HG03196 (cell line): ENCODE measurements around the gene PRICKLE2.

Experiments
- ATAC-seq: cut with Tn5 transposase; IDR thresholded peaks from one replicate; pipeline ENCODE4 v1.9.1; 2021; ENCODE audit not compliant: unreplicated experiment

The PRICKLE2 gene

GRCh38 chr3:64254443-64254842 lies 29.2 kb upstream of the PRICKLE2 start:
- ATAC-seq = no peak

DNA sequence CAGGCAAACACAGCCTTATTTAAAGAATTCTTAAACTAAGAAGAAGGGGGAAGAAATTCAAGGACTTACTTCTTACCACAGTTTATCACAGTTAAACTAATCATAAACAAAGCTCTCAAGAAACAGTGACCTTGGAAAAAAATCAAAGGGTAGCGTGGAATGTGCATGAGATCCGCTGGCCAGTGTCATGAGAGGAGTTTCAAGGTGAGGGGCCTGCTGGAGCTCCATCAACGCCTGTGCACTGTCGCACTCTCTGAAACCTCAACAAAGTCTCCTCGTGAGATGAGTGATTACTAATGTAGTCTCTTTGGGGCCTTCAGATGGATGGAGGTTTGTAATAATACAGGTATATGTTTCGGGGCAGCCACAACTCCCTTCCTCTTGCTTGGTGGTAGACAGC lies 28.4 kb upstream of the PRICKLE2 start:
- ATAC-seq = no peak

DNA sequence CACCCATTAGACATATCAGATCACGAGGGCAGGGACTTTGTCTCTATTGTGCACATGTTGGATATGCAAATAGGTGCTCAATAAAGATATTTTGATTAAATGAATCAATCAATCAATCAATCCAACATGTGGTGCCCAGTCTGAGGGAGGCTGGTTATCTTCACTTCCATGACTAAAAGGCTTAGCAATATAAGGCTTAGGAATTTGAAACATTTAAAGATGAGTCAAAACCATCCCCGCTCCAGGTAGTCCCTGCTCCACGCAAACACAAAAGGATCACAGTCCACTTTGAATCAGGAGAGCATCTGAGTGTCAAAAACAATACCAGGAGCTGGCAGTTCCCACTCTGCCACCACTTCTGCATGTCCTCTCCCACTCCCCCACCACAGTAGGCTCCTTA lies 25.8 kb upstream of the PRICKLE2 start:
- ATAC-seq = no peak

- no peak for ATAC-seq
These were observed 22.9 kb upstream of the PRICKLE2 start for GRCh38 chr3:64247991-64248646.

DNA sequence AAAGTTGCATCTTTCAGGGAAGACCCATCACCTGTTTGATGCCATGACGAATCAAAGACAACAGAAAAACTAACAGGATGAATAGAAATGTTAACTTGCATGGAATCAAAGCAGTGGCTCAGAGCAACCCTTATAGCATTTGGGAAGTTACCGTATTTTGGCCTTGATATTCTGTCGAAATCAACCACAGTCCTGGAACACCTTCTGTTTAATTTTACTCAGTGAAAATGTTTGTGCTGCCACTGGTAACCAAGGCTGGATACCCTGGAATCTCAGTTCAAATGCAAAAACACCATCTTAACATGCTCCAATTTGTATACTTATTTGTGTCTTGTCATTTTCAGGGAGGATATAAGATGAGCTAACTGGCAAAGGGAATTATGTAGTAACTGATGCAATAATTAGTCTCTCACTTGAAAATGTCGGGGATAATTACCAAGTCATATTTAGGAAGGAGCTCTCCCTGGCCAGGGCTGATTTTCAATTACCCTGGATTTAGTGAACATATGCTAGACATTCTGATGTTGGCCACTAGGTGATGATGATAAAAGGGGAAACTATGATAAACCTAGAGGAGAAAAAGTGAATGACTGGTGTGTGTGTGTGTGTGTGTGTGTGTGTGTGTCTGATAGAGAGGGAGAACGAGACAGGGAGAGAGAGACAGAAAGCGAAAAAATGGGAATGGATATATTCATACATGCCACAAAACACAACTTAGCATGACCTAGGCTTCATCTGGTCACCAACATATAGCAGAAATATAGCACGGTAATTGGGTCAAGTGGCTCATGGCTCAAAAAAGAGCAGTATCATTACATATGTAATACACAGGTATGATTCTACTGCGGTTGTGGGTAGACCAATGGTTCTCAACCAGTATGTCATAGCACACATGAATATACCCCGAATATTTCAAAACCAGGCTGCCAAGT lies 19.0 kb upstream of the PRICKLE2 start:
- no peak for ATAC-seq

GRCh38 chr3:64242435-64242834 lies 17.2 kb upstream of the PRICKLE2 start:
- no peak for ATAC-seq

DNA sequence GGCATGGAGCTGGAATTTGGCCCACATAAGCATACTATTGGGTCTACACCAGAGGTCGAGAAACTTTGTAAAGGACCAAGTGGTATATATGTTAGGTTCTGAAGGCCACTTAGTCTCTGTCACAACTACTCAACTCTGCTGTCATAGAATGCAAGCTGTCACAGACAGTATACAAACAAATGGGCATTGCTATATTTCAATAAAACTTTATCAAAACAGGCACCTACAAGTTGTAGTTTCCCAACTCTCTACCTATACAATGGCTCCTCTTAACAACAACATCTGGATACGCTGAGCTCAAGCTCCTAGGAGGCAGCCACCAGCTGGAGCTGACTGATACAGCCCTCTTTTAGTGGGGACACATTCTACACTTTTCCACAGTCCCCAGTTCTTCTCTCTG lies 15.7 kb upstream of the PRICKLE2 start:
- no peak for ATAC-seq

DNA sequence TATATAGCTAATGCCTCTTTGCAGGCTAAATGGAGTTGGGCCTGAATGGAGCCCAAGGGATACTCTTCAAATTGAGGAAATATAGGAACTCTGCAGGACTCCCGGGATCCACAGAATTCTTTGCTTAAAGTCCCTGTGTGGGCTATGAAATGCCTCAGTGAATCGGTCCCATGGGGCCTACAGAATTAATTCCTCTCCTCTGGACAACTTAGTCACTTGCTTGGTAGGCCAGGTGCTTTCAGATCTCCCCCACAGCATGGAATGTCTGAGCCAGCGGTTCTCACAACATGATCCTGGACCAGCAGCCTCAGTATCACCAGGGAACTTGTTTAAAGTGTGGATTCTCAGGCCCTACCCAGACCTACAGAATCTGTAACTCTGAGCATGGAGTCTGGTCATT lies 15.1 kb upstream of the PRICKLE2 start:
- ATAC-seq = no peak

GRCh38 chr3:64239841-64240240 lies 14.6 kb upstream of the PRICKLE2 start:
- ATAC-seq = no peak

DNA sequence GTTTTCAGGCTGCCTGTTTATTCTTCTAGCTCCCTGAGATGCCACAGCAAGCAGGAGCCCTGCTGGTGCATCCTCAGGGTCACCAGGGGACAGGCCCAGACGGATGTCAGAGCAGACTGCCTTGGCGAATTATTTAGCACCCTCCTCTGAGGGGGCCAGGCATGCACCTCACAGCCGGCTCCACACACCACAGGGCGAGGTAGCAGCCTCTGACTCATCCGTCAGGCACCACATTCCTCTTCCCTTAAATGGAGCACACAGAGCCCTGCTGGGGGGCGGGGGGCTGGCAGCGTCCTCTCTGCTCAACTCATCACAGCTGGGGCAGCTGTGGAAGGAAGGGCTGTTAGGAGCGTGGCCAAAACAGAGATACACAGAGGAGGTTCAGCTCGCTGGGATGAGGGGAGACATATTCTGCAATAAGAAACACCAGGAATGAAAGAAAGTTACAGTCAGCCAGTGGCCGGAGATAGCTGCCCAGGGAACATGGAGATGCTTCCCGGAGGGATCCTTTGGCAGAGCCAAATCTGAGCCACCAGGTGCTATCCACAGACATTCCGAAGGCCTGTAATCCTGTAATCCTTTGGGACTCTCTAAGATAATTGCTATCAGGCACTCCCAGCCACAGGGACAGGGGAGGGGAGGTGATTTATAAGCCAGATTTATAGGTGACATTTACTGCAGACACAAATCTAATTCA lies 13.9 kb upstream of the PRICKLE2 start:
- no peak for ATAC-seq

GRCh38 chr3:64237083-64237482 lies 11.8 kb upstream of the PRICKLE2 start:
- ATAC-seq = no peak

GRCh38 chr3:64235605-64236004 lies 10.3 kb upstream of the PRICKLE2 start:
- ATAC-seq = no peak

GRCh38 chr3:64234571-64234970 lies 9.3 kb upstream of the PRICKLE2 start:
- no peak for ATAC-seq

DNA sequence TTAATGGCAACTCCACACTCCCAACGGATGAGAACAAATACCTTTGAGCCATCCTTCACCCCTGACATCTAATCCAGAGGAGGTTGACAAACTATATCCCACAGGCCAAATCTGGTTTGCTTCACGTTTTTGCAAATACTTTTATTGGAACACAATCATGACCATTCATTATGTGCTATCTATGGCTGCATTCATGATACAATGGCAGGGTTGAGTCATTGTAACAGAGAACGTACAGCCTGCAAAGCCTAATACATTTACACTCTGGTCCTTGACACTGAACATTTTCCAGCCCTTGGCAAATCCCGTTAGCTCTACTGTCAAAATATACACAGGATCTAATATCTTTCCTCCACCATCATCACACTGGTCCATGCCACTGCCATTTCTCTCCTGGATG lies 7.6 kb upstream of the PRICKLE2 start:
- ATAC-seq = no peak

GRCh38 chr3:64229903-64230302 lies 4.6 kb upstream of the PRICKLE2 start:
- no peak for ATAC-seq

DNA sequence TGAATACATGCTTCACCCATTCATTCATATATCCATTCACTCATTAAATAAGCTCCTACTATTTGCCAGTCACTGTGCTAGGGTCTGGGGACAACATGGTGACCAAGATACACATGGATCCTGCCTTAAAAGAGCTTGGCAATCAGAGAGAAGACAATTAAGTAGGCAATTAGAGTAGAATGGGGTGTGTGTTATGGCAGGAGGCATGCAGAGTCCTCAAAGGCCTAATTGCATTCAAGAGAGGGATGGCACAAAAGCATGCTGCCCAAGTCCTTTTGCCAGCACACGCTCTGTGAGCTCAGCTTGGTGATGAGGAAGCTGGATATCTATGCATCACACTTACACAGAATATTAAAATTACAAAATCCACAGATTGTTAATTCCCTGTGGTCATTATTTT lies 2.8 kb upstream of the PRICKLE2 start:
- ATAC-seq = no peak

- no peak for ATAC-seq
These were observed 1.5 kb upstream of the PRICKLE2 start for GRCh38 chr3:64226730-64227129.

DNA sequence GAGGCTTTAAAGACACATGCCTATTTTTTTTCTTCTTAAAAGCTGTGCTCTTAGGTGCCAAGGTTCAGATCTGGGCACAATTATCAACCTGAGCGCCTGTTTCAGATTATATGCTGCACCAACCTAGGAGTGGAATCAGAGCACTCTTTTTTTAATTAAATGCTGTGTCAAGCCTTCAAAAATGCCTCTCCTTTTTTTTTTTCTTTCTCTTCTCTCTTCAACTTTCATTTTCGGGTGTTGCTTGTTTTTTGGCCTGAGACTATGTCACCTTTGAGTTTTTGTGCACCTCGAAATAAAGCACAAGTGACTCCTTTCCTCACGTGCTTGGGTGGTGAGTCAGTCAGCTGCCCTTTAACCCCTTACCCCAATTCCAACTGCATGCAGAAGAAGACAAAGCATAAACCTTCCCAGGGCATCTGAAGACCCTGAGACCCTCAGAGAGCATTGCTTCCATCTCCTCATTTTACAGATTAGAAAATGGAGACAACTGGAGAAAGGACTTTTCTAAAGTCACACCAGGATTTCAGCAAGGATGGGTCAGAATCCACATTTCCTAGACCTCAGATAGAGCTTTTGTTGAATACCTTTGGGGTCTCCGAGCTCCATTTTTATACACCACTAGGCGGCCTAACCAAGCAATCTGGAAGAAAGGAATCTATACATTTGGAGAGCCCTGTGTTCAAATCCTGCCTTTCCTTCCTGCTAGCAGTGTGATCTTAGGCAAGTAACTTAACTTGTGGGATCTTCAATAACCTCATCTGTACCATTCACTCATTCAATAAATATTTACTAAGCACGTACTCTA lies 631 bp upstream of the PRICKLE2 start:
- ATAC-seq = no peak

DNA sequence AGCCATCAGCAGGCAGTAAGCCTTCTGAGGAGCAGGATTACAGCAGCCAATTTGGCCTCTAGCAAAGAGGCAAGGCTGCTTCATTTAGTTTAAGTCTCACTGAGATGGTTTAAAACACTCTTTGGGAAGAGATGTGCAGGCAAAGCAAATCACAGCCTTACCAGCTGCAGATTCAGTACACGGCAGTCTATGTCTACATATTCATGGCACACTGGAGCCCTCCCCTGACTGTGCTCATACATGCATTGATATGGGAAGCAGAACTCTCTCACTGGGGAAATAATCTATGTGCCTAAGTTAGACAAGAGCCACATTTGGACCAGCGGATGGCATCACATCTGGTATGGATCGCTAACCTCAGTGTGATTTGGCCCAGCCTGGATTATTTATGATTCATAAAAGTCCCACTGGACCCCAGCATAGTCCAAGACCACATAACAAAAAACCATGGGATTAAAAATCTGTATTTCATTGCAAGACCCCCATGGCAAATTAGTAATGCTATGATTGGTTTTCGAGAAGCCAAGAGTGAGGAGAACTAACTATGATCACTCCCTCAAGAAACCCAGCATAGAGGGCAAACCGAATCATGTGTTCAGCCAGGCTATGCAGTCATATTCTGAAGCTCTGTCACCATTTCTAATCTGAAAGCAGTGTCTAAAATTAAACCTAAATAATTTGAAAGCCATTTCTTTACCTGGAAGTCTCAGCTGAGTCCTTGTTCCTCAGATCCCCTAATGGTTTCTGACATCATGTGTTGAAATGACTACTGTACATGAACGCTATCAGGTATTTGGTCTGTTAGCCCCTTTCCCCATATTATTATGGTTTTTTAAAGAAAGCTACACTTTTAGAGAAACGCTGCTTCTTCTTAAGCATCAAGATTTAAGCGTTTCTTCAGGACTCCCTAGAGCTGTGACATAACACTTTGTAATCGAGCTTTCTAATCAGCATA lies 1.2 kb downstream of the PRICKLE2 start:
- no peak for ATAC-seq
